GM19452 (cell line): ENCODE data around the gene C17orf113.

Source experiments
- ATAC-seq: cut with Tn5 transposase; IDR thresholded peaks from one replicate; pipeline ENCODE4 v1.9.1; 2021; ENCODE audit not compliant: unreplicated experiment

C17orf113 gene

DNA sequence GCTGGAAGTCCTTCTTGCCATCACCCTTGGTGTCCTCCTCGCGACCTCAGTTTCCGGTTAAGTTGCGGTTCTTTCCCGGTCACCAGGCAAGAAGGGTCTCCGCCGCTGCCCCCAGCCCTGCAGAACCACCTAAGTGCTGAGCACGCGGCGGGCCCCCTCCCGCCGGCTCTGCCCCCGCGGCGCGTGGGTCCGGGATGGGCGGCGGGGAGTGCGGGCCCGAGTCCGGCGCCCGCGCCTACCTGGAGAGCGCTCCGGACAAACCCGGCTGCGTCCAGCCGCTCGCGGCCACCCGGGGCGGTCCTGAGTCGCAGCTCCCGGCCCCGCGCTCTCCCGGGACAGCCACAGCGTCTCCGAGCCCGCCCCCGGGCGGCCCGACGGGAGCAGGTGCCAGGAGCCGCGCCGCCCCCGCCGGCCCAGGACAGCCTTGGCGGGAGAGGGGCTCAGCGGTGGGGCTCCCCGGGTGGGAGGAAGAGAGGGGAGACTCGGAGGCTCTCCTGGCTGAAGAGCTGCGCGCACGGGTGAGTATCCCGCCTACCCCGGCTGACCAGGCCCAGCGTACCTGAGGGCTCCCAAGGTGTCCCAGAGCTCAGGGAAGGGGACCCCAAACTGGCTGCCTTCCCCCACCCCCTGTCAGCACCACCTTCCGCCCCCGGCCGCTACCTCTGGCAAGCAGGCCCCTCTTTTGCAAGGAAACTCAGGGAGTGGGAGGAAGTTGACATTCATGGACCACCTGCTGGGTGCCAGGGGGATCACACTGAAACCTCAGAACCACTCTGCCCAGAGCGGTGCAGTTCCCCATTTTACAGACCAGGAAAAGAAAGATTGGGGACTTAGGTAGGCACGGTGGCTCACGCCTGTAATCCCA, 22.2 kb upstream of the C17orf113 start:
- ATAC-seq = no peak

- no peak for ATAC-seq
Measured at GRCh38 chr17:42071810-42072209, 21.4 kb upstream of the C17orf113 start.

DNA sequence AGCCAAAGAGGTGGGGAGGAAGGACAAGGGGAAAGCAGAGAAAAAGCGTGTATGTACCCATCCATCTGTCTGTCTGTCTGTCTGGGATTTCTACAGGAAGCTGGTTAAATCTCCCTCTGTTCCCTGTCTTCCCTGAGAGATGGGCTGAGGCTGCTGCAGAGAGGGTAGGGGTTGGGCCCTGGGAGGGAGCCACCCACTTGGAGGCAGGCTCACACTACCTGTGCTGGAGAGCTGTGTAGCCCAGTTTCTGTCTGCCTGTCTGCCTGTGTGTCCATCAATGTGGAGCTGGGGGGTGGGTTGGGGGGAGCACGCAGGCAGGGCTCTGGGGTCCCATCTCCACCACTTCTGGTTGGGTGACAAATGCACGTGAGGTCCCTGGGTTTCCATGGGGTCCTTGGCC, 18.6 kb upstream of the C17orf113 start:
- no peak for ATAC-seq

GRCh38 chr17:42067371-42068091, 17.1 kb upstream of the C17orf113 start:
- no peak for ATAC-seq

- no peak for ATAC-seq
Measured at GRCh38 chr17:42065201-42065600, 14.8 kb upstream of the C17orf113 start.

DNA sequence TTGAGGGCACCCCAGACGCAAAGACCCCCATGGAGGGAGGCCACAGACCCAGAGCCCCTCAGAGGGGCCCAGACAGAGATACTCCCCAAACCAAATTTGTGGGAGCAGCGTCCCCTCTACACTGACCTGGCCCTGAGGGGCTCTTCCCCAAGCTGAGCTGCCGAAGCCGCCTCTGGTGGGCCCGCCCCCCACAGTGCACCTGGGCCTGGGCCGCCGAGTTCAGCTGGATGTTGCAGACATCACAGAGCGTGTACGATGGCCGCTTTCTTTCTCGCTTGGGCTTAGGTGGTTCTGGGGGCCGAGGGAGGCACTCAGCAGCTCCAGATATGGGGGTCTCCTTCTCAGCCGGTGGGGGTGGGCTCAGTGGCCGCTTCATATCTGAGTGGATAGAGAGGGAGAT, 12.3 kb upstream of the C17orf113 start:
- ATAC-seq = no peak

GRCh38 chr17:42061646-42062487, 11.5 kb upstream of the C17orf113 start:
- no peak for ATAC-seq

DNA sequence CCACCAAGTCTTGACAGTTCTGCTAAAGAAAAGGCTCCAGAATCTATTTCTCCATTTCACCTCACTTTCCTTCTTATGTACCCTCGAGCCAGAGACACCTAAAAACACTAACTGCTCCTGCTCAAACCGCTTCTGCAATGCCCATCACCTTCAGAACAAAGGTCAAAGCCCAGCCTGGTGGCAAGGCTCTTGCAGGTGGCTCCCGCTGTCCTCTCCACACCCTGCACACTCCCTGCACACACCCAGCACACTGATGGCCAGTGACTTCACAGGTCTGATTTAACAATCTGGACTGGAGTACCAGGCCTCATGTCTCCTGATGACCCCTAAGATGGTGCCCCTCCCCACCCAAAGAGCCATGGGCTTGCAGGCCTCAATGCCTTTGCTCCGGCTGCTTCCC, 9.8 kb upstream of the C17orf113 start:
- ATAC-seq = no peak

DNA sequence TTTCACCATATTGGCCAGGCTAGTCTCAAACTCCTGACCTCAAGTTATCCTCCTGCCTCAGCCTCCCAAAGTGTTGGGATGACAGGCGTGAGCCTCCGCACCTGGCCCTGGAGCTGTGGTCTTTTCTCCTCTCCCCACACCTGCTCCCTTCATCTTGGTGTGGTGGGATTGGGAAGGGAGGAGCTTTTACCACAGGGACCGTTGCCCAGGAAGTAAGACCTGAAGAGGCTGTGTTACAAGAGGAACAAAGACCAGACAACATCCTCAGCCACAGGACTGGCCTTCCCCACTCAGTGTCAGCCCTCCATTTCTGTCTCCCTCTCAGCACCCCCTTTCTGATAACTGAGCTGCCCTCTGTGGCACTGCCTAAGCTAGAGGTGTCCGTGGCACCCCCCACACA, 9.4 kb upstream of the C17orf113 start:
- ATAC-seq = no peak

DNA sequence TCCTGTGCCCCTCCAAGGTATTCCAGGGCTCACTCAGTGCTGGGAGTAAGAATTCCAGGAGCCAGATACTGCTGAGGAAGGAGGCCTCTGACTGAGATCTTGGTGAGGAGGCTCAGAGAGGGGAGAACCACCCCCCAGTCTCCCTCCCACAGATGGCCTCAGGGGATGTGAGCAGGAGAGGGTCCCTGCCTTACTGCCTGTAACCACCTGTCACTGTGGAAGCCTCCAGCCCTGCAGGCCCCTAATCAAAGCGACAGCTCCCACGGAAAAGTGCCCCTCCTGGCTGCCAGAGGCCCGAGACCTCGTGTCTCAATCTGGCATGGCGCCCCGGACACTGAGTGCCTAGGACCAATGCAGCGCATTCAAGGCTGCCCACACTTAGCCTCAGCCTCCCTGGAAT, 7.7 kb upstream of the C17orf113 start:
- ATAC-seq = no peak

DNA sequence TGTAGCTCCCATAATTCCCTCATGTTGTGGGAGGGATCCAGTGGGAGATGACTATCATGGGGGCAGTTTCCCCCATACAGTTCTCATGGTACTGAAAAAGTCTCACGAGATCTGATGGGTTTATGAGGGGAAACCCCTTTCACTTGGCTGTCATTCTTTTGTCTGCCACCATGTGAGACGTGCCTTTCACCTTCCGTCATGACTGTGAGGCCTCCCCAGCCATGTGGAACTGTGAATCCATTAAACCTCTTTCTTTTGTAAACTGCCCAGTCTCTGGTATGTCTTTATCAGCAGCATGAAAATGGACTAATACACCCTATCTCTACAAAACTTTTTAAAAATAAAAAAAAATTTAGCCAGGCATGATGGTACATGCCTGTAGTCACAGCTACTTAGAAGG, 6.2 kb upstream of the C17orf113 start:
- no peak for ATAC-seq

GRCh38 chr17:42055496-42055895, 5.1 kb upstream of the C17orf113 start:
- ATAC-seq = no peak

DNA sequence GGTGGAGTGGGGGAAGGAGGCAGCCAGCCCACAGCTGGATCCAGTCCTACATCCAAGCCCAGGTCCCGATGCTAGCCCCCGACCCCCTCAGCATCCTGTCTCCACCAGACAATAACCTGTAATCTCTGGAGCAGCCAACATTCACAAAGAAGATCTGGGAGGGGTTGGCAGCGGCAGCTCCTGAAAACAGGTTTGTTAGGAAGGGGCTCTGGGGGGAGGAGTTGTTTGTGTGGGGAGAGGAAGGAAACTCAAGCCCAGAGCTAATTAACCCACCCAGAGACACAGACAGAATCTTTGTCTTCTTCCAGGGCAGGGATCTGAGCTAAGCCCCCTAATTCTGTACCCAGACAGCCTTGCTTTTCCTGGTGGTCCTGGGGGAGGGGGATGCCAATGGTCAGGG, 4.6 kb upstream of the C17orf113 start:
- no peak for ATAC-seq

GRCh38 chr17:42053731-42054500, 3.5 kb upstream of the C17orf113 start:
- ATAC-seq = no peak

DNA sequence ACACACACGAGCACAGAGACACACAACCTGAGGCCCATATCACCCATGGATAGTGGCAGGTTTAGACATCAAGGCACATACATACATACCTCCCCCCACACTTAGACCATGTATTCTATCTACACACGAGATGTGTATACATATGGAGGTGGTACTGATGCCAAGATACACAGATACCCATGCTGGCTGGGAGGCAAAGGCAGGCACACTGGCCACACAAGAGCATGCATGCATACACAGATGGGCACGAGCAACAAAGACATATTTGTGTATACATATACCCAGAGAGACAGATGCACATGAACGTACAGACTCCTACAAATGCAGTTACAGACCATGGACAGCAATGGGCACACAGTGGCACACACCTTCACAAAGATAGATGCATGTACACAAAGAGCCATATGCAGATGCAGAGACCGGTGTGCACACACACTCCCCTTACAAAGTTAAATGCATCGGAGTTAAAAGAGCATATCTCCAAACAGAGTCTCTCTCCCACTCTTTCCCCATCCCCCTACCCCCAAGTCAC, 2.0 kb upstream of the C17orf113 start:
- ATAC-seq = no peak

- no peak for ATAC-seq
Measured at GRCh38 chr17:42051645-42052044, 1.2 kb upstream of the C17orf113 start.

DNA sequence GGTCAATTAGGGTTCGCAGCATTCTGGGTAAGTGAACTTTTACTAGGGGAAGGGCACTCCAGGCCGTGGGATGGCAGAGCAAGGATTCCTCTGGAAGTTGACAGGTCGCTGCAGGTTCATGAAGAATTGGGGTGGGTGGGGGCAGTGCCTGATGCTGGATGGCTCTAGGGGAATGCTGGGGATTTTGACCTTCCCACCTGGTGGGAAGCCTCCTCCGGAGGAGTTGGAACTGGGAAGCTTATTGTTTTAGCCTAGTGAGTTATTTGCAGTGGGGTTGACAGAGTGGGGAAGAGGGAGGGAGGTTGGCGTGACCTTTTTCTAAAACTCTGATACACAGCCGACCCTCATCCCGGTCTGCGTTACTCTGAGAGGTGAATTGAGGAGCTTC, 606 bp upstream of the C17orf113 start:
- ATAC-seq = no peak

- ATAC-seq = no peak
Measured at GRCh38 chr17:42049834-42050392, 488 bp downstream of the C17orf113 start.

DNA sequence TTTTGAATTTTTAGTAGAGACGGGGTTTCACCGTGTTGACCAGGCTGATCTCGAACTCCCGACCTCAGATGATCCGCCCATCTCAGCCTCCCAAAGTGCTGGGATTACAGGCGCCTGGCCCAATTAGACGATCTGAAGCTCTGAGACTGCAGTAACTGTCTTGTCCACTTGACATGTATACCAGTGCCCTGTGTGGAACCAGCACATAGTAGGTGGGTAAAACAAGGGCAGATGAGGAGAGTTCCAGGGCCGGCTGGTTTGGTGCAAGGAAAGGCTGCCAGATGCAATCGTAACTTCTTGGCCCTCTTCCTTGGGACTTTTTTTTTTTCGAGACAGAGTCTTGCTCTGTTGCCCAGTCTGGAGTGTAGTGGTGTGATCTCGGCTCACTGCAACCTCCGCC, 3.1 kb downstream of the C17orf113 start:
- no peak for ATAC-seq

DNA sequence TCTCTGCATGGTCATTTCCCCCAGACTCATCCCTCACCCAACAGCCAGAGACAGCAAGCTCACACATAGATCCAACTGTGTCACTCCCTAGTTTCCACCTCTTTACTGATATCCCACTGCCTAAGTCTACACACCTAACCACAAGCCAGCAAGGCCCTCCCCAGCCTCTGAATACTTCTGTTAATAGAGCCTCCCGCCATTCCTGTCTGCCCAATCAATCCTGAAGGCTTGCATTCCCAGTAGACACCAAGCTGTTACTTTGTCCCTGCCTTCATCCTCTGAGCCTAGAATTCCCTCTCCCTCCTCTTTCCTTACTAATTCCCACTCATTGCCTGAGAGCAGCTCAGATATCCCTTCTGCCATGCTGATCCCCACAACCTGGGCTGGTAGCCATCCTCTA, 4.7 kb downstream of the C17orf113 start:
- no peak for ATAC-seq
